ENCODE results near the gene DIPK2A. TPM values are rescaled to one million over a fixed set of nuclear protein-coding genes. Genes with fewer than 3 reads are reported as not detected.

The DIPK2A gene
- polyA plus RNA-seq, 1 donor from 2014 or later: 9.7 TPM

DNA sequence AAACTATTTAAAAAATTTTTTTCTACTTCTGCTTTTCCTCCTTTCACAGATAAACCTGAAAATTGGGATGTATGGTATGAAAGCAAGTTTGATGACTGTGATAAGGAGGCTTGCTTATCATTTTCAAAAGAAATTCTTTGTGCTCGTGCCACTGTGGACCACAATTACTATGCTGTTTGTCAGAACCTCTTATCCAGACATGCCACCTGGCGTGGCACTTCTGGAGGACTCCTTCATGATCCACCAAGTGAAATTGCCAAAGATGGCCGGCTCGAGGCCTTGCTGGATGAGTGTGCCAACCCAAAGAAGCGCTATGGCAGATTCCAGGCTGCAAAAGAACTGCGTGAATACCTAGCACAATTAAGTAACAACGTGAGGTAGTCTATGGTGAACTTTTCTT is 17.8 kb downstream of the DIPK2A start:
- H3K79me2 ChIP-seq (replicated peaks; ENCODE audit: insufficient read depth, low read length): peaks cover 22% of the 10 kb centered on the region
- no peaks in the 10 kb centered on the region for H3K27me3 ChIP-seq (ENCODE audit: insufficient read depth, low read depth, low read length)
- no peaks in the 10 kb centered on the region for H3K9me3 ChIP-seq (ENCODE audit: low read length)
- H4K20me1 ChIP-seq (ENCODE audit: insufficient read depth): no peaks in the 10 kb centered on the region
- H3K9me2 ChIP-seq (ENCODE audit: insufficient read depth, low read length): no peaks in the 10 kb centered on the region
- no peak overlapping the region for H2AFZ ChIP-seq (ENCODE audit: low read depth, low read length)
- H3F3A ChIP-seq (ENCODE audit: insufficient read depth, low read length, poor library complexity, severe bottlenecking): no peaks in the 10 kb centered on the region
- H3K36me3 ChIP-seq (ENCODE audit: insufficient read depth, low read length): no peaks in the 10 kb centered on the region
- H3K27ac ChIP-seq (ENCODE audit: low read length): no peak overlapping the region
- H3K9ac ChIP-seq (ENCODE audit: low read length): no peak overlapping the region
- TF ChIP-seq RAD21 (conservative IDR thresholded peaks at IDR 0.05) (no peak), MXI1 (conservative IDR thresholded peaks at IDR 0.05; ENCODE audit: poor library complexity, severe bottlenecking) (no peak), TAF1 (IDR thresholded peaks at IDR 0.05; ENCODE audit: low read depth) (no peak), POLR2AphosphoS5 (IDR thresholded peaks at IDR 0.05) (no peak), SMC3 (conservative IDR thresholded peaks at IDR 0.05; ENCODE audit: poor library complexity) (no peak), EZH2 (IDR thresholded peaks at IDR 0.05; ENCODE audit: borderline replicate concordance, insufficient read depth, low read length, poor library complexity, severe bottlenecking) (no peak), EP300 (conservative IDR thresholded peaks at IDR 0.05; ENCODE audit: poor library complexity, severe bottlenecking) (no peak)
- TF ChIP-seq, protein P1, sequence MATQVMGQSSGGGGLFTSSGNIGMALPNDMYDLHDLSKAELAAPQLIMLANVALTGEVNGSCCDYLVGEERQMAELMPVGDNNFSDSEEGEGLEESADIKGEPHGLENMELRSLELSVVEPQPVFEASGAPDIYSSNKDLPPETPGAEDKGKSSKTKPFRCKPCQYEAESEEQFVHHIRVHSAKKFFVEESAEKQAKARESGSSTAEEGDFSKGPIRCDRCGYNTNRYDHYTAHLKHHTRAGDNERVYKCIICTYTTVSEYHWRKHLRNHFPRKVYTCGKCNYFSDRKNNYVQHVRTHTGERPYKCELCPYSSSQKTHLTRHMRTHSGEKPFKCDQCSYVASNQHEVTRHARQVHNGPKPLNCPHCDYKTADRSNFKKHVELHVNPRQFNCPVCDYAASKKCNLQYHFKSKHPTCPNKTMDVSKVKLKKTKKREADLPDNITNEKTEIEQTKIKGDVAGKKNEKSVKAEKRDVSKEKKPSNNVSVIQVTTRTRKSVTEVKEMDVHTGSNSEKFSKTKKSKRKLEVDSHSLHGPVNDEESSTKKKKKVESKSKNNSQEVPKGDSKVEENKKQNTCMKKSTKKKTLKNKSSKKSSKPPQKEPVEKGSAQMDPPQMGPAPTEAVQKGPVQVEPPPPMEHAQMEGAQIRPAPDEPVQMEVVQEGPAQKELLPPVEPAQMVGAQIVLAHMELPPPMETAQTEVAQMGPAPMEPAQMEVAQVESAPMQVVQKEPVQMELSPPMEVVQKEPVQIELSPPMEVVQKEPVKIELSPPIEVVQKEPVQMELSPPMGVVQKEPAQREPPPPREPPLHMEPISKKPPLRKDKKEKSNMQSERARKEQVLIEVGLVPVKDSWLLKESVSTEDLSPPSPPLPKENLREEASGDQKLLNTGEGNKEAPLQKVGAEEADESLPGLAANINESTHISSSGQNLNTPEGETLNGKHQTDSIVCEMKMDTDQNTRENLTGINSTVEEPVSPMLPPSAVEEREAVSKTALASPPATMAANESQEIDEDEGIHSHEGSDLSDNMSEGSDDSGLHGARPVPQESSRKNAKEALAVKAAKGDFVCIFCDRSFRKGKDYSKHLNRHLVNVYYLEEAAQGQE (IDR thresholded peaks at IDR 0.05; ENCODE audit: borderline replicate concordance): no peak
- TF ChIP-seq, protein P2, sequence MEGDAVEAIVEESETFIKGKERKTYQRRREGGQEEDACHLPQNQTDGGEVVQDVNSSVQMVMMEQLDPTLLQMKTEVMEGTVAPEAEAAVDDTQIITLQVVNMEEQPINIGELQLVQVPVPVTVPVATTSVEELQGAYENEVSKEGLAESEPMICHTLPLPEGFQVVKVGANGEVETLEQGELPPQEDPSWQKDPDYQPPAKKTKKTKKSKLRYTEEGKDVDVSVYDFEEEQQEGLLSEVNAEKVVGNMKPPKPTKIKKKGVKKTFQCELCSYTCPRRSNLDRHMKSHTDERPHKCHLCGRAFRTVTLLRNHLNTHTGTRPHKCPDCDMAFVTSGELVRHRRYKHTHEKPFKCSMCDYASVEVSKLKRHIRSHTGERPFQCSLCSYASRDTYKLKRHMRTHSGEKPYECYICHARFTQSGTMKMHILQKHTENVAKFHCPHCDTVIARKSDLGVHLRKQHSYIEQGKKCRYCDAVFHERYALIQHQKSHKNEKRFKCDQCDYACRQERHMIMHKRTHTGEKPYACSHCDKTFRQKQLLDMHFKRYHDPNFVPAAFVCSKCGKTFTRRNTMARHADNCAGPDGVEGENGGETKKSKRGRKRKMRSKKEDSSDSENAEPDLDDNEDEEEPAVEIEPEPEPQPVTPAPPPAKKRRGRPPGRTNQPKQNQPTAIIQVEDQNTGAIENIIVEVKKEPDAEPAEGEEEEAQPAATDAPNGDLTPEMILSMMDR (IDR thresholded peaks at IDR 0.05; ENCODE audit: poor library complexity, severe bottlenecking): no peak
- no peak overlapping the region for H3K4me2 ChIP-seq (ENCODE audit: low read length)
- H3K4me3 ChIP-seq (ENCODE audit: low read length): no peak overlapping the region

DNA sequence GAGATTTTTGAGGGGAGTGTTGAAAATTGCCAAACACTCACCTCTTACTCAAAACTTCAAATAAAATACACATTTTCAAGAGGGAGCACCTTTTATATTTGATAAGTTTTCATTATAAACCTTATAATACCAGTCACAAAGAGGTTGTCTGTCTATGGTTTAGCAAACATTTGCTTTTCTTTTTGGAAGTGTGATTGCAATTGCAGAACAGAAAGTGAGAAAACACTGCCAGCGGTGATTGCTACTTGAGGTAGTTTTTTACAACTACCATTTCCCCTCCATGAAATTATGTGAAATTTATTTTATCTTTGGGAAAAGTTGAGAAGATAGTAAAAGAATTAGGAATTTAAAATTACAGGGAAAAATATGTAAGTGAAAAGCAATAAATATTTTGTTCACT is 20.1 kb downstream of the DIPK2A start:
- H3F3A ChIP-seq (ENCODE audit: insufficient read depth, low read length, poor library complexity, severe bottlenecking): no peaks in the 10 kb centered on the region
- no peaks in the 10 kb centered on the region for H3K36me3 ChIP-seq (ENCODE audit: insufficient read depth, low read length)
- TF ChIP-seq EP300 (conservative IDR thresholded peaks at IDR 0.05; ENCODE audit: poor library complexity, severe bottlenecking): no peak
- TF ChIP-seq RAD21 (conservative IDR thresholded peaks at IDR 0.05): no peak
- TF ChIP-seq EZH2 (IDR thresholded peaks at IDR 0.05; ENCODE audit: borderline replicate concordance, insufficient read depth, low read length, poor library complexity, severe bottlenecking): no peak
- TF ChIP-seq POLR2AphosphoS5 (IDR thresholded peaks at IDR 0.05): no peak
- TF ChIP-seq, protein P1 (IDR thresholded peaks at IDR 0.05; ENCODE audit: borderline replicate concordance): no peak
- TF ChIP-seq TAF1 (IDR thresholded peaks at IDR 0.05; ENCODE audit: low read depth): no peak
- TF ChIP-seq SMC3 (conservative IDR thresholded peaks at IDR 0.05; ENCODE audit: poor library complexity): no peak
- TF ChIP-seq, protein P2 (IDR thresholded peaks at IDR 0.05; ENCODE audit: poor library complexity, severe bottlenecking): no peak
- no peaks in the 10 kb centered on the region for H3K9me3 ChIP-seq (ENCODE audit: low read length)
- H3K27ac ChIP-seq (ENCODE audit: low read length): no peak overlapping the region
- H3K4me3 ChIP-seq (ENCODE audit: low read length): no peak overlapping the region
- no peak overlapping the region for H3K4me2 ChIP-seq (ENCODE audit: low read length)
- no peaks in the 10 kb centered on the region for H4K20me1 ChIP-seq (ENCODE audit: insufficient read depth)
- no peaks in the 10 kb centered on the region for H3K27me3 ChIP-seq (ENCODE audit: insufficient read depth, low read depth, low read length)
- H3K9me2 ChIP-seq (ENCODE audit: insufficient read depth, low read length): no peaks in the 10 kb centered on the region
- H3K79me2 ChIP-seq (replicated peaks; ENCODE audit: insufficient read depth, low read length): peaks cover 11% of the 10 kb centered on the region
- no peak overlapping the region for H3K9ac ChIP-seq (ENCODE audit: low read length)
- H2AFZ ChIP-seq (ENCODE audit: low read depth, low read length): no peak overlapping the region

All from neural cell (in vitro differentiated cells).